GM12891 (cell line): Measurements from ENCODE around the gene FAM13B.

ENCODE experiments used
- DNase-seq: peaks from one replicate; pipeline ENCODE4 v3.0.0; 2011; ENCODE audit warnings: low spot score; ENCODE audit not compliant: insufficient read length
- FAIRE-seq: peaks from 2 replicates; lab custom pipeline; 2011; peaks lifted over from hg19 to GRCh38; lab: Jason Lieb, UNC
- PAX5 ChIP-seq: IDR thresholded peaks from 2 replicates; pipeline ENCODE4 v1.6.1; 2011; ENCODE audit warnings: low read length, moderate library complexity, mild to moderate bottlenecking; ENCODE audit not compliant: insufficient read depth, severe bottlenecking
- POLR2A ChIP-seq: IDR thresholded peaks from 2 replicates; pipeline ENCODE4 v1.6.1; 2011; ENCODE audit warnings: low read depth, low read length, control low read depth
- POLR2AphosphoS5 ChIP-seq: IDR thresholded peaks from 2 replicates; pipeline ENCODE4 v1.6.1; 2011; ENCODE audit warnings: low read depth, low read length, control low read depth
- POU2F2 ChIP-seq: IDR thresholded peaks from 2 replicates; pipeline ENCODE4 v1.6.1; 2011; ENCODE audit warnings: low read depth, mild to moderate bottlenecking, control low read depth, low read length, moderate library complexity
- SPI1 ChIP-seq: IDR thresholded peaks from 2 replicates; pipeline ENCODE4 v1.6.1; 2011; ENCODE audit warnings: low read depth, low read length, control low read depth
- TAF1 ChIP-seq: IDR thresholded peaks from 2 replicates; pipeline ENCODE4 v1.6.1; 2011; ENCODE audit warnings: low read depth, low read length, control low read depth

The FAM13B gene

DNA sequence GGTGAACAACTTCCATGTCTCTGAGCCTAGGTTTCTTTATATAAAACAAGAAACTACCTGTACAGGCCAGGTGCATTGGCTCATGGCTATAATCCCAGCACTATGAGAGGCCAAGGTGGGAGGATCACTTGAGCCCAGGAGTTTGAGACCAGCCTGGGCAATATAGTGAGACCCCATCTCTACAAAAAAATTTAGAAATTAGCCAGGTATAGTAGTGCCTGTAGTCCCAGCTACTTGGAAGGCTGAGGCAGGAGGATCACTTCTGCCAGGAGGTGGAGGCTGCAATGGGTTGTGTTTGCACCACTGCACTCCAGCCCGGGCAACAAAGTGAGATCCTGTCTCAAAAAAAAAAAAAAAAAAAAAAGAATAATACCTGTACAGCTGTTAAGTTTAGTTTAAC lies 11.1 kb downstream of the FAM13B start:
- TF ChIP-seq POLR2A = no peak
- TF ChIP-seq TAF1 = no peak
- no peak for TF ChIP-seq POU2F2
- TF ChIP-seq POLR2AphosphoS5 = no peak
- DNase-seq (no peak), FAIRE-seq (no peak)

DNA sequence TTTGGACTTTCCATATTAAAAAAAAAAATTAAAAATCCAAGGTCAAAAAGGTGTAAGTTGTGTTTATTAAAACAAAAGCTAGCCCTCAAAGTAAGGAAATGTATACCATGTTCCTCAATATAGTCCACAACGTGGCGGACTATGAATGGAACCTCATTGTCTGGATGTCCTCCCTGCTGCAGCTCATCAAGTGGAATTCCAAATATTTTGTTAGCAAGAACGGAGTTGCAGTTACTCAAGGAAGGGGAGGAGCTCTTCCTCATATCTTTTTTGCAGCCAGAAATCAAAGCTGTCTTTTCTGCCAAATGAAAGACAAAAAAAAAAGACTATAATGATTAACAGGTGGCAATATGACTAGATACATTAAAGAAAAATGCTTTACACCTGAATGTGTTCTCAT lies 14.0 kb downstream of the FAM13B start:
- DNase-seq (no peak), FAIRE-seq (no peak)
- no peak for TF ChIP-seq PAX5
- no peak for TF ChIP-seq POLR2A
- no peak for TF ChIP-seq POLR2AphosphoS5
- no peak for TF ChIP-seq POU2F2
- TF ChIP-seq TAF1 = no peak
- no peak for TF ChIP-seq SPI1

DNA sequence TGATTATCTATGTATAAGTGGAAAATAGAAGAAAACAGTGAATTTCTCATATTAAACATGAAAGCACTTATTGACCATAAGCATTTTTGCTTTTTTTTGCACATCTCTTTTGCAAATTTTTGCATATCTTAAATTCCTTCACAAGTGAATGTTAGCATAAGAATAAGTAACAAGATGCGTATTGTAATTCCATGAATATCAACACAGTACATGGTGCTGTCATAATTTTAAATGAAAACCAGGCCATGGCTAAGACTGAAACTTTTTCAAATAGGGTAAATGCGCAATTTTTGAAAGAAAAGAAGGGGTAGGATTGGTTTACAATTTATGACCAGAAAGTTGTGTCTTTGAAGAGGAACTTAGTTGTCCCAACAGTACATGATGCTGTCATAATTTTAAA lies 17.0 kb downstream of the FAM13B start:
- TF ChIP-seq POLR2AphosphoS5 = no peak
- no peak for TF ChIP-seq POLR2A
- TF ChIP-seq PAX5 = no peak
- TF ChIP-seq POU2F2 = no peak
- no peak for TF ChIP-seq TAF1
- no peak for TF ChIP-seq SPI1
- DNase-seq (no peak), FAIRE-seq (no peak)

GRCh38 chr5:138011991-138012390 lies 20.9 kb downstream of the FAM13B start:
- no peak for FAIRE-seq
- DNase-seq = no peak
- no peak for TF ChIP-seq TAF1

GRCh38 chr5:138000102-138000723 lies 32.7 kb downstream of the FAM13B start:
- FAIRE-seq = no peak
- DNase-seq = no peak
- TF ChIP-seq SPI1 = no peak

- DNase-seq (peak; percentile 14), FAIRE-seq (peak; percentile 75)
- peak; percentile 33; the same call in 1 of the 2 replicates for TF ChIP-seq POU2F2
- no peak for TF ChIP-seq TAF1
- TF ChIP-seq POLR2AphosphoS5 = no peak
- peak; percentile 70 for TF ChIP-seq SPI1
- TF ChIP-seq POLR2A = no peak
- TF ChIP-seq PAX5 = no peak
These were observed 35.1 kb downstream of the FAM13B start for GRCh38 chr5:137997726-137998213.

DNA sequence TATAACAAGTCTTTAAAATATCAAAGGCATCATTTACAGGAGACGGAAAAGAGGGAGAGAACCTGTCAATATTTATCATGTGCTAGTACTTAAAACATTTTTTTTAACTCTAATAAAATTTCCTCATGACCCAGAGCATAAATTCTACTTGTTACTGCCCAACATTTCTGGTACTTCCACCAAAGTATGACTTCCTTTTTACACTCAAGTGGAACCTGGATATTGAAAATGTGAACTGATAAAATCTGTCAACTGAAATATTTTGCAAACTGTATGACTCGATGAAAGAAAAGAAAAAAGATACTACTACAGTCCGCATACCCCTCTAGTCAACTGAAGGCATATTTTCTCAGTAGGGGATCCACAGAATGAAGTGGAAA lies 37.1 kb downstream of the FAM13B start:
- DNase-seq (no peak), FAIRE-seq (no peak)
- TF ChIP-seq TAF1 = no peak
- TF ChIP-seq POU2F2 = no peak
- no peak for TF ChIP-seq SPI1
- TF ChIP-seq POLR2A = no peak
- no peak for TF ChIP-seq PAX5
- TF ChIP-seq POLR2AphosphoS5 = no peak

- no peak for TF ChIP-seq POLR2AphosphoS5
- no peak for TF ChIP-seq POLR2A
- no peak for TF ChIP-seq SPI1
- no peak for TF ChIP-seq PAX5
- TF ChIP-seq TAF1 = no peak
- no peak for TF ChIP-seq POU2F2
- FAIRE-seq (peak; percentile 33), DNase-seq (no peak)
These were observed 37.7 kb downstream of the FAM13B start for GRCh38 chr5:137995077-137995748.

DNA sequence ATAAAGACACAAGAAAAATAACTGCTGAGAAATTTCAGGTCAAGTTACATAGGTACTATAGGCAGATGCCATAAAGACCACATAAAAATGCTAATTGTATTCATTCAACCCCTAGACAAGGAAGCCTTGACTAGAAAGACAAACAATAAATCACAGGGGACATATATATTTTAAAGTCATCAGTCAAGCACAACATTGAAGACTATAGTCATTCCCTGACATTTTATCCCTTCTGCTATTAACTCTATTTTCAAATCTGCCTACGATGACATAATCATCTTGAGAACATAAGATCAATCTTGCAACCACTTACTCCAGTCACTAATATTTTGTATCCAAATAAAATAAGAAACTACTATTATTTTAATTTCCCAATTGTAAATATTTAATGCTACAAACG lies 38.3 kb downstream of the FAM13B start:
- FAIRE-seq (no peak), DNase-seq (no peak)
- TF ChIP-seq TAF1 = no peak
- TF ChIP-seq PAX5 = no peak
- no peak for TF ChIP-seq POLR2A
- TF ChIP-seq POLR2AphosphoS5 = no peak
- no peak for TF ChIP-seq POU2F2
- no peak for TF ChIP-seq SPI1

DNA sequence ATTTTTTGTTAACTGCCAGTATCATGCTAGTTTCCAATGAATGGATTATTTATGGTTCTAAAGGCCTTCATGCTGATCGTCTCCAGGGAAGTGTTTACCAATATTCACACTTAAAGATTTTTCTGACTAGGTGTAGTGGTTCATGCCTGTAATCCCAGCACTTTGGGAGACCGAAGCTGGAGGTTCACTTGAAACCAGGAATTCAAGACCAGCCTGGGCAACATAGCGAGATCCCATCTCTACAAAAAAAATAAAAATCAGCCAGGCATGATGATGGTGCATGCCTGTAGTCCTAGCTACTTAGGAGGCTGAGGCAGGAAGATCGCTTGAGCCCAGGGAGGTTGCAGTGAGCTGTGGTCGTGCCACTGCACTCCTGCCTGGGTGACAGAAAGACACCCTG lies 43.5 kb downstream of the FAM13B start:
- FAIRE-seq (no peak), DNase-seq (no peak)
- TF ChIP-seq POLR2AphosphoS5 (no peak), PAX5 (no peak), POLR2A (no peak), POU2F2 (no peak), TAF1 (no peak), SPI1 (no peak)
